ENCODE measurements around the gene TCF7L2. TPM values are rescaled to one million over a fixed set of nuclear protein-coding genes. Genes with fewer than 3 reads are reported as not detected.

The TCF7L2 gene
- polyA plus RNA-seq, 1 donor from 2014 or later: 1.7 TPM

DNA sequence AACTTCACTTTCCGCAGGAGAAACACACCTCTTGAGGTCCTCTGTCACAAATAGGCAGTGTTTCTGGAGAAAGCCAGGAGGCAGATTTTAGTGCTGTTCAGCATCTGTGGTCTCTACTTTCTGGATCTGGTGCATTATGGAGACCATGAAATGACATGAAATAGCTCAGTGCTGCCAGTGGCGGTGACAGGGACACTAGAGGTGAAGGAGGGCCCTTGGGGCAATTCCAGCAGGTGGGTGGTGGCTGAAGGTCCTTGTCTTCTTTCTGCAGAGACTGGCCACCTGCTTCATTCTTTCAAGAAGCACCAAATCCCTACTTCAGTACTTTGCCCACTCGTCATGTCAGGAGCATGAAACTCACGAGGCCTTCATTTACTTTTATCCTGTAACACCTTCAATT, 135.7 kb downstream of the TCF7L2 start (continued):
- TF ChIP-seq RAD21 (conservative IDR thresholded peaks at IDR 0.05): no peak
- no peak for TF ChIP-seq TAF1 (IDR thresholded peaks at IDR 0.05; ENCODE audit: low read depth)
- no peak for TF ChIP-seq SMC3 (conservative IDR thresholded peaks at IDR 0.05; ENCODE audit: poor library complexity)

DNA sequence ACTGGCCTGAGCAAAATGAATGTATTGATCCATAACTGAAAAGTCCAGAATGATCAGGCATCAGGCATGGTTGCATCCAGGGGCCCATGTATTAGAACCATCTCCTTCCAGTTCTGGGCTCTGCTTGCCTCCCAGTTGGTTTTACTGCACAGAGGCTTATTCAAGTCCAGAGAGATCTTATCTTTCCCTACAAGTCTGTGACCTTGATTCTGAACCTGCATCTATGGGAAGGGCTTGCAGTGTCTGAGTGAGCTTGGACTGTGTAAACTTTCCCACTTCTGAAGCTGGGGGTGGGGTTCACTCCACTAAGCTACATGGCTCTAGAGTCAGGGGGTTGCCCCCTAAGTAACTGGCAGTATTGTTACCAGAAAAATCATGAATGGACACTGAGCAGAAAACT, 136.2 kb downstream of the TCF7L2 start:
- Histone ChIP-seq H3K4me2 (ENCODE audit: low read length) (no peak overlapping the region), H3K4me3 (ENCODE audit: low read length) (no peak overlapping the region), H3K9me3 (ENCODE audit: low read length) (no peaks in the 10 kb centered on the region), H3K27ac (ENCODE audit: low read length) (no peak overlapping the region), H3K36me3 (ENCODE audit: insufficient read depth, low read length) (no peaks in the 10 kb centered on the region), H3K27me3 (ENCODE audit: insufficient read depth, low read depth, low read length) (no peaks in the 10 kb centered on the region), H3K9me2 (ENCODE audit: insufficient read depth, low read length) (no peaks in the 10 kb centered on the region), H3F3A (ENCODE audit: insufficient read depth, low read length, poor library complexity, severe bottlenecking) (no peaks in the 10 kb centered on the region), H3K79me2 (replicated peaks; ENCODE audit: insufficient read depth, low read length) (no peaks in the 10 kb centered on the region), H4K20me1 (ENCODE audit: insufficient read depth) (no peaks in the 10 kb centered on the region), H3K9ac (ENCODE audit: low read length) (no peak overlapping the region), H2AFZ (ENCODE audit: low read depth, low read length) (no peak overlapping the region)
- no peak for TF ChIP-seq RAD21 (conservative IDR thresholded peaks at IDR 0.05)
- TF ChIP-seq TAF1 (IDR thresholded peaks at IDR 0.05; ENCODE audit: low read depth): no peak
- TF ChIP-seq EP300 (conservative IDR thresholded peaks at IDR 0.05; ENCODE audit: poor library complexity, severe bottlenecking): no peak

DNA sequence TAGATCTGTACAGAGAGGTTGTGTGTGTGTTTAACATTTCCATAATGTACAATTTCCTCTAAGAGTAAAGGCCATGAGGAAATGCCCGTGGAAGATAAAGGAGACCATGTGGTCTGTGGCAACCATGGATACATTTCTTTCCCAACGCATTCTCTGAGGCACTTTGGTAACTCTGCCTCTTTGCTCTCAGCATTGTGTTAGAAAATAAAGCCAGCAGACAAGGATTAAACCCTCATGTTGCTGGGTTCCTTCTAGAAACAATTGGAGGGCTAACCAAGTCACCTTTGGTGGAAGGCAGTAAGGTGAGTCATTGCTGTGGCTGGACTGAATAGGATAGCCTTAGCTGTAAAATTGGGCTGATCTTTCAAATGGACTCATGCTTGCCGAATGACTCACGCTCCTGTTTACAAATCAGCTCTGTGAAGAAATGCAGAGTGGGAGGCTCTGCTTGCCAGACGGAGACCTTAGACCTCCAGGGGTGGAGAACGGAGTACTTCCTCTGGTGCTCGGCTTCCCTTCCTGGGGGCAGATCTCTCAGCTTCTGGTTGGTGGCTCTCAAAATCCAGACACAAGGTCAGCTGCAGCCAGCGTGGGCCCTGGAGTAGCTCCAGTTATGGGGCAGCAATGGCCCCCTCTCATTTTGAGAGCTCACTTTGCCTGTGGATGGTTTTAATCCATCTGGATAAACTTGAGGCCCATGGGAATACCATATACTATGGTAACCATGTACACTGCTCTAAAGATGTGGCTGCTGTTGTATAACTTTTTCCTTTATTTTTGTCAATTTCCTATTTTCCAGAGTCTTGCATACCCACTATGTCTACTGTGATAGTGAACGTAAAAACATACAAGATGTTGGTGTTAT, 137.3 kb downstream of the TCF7L2 start:
- Histone ChIP-seq H4K20me1 (ENCODE audit: insufficient read depth) (no peaks in the 10 kb centered on the region), H3K4me2 (ENCODE audit: low read length) (no peak overlapping the region), H3F3A (ENCODE audit: insufficient read depth, low read length, poor library complexity, severe bottlenecking) (no peaks in the 10 kb centered on the region), H3K9me2 (ENCODE audit: insufficient read depth, low read length) (no peaks in the 10 kb centered on the region), H3K9me3 (ENCODE audit: low read length) (no peaks in the 10 kb centered on the region), H2AFZ (ENCODE audit: low read depth, low read length) (no peak overlapping the region), H3K27ac (ENCODE audit: low read length) (no peak overlapping the region), H3K27me3 (ENCODE audit: insufficient read depth, low read depth, low read length) (no peaks in the 10 kb centered on the region), H3K4me3 (ENCODE audit: low read length) (no peak overlapping the region), H3K9ac (ENCODE audit: low read length) (no peak overlapping the region), H3K36me3 (ENCODE audit: insufficient read depth, low read length) (no peaks in the 10 kb centered on the region), H3K79me2 (replicated peaks; ENCODE audit: insufficient read depth, low read length) (no peaks in the 10 kb centered on the region)
- TF ChIP-seq, protein P1, sequence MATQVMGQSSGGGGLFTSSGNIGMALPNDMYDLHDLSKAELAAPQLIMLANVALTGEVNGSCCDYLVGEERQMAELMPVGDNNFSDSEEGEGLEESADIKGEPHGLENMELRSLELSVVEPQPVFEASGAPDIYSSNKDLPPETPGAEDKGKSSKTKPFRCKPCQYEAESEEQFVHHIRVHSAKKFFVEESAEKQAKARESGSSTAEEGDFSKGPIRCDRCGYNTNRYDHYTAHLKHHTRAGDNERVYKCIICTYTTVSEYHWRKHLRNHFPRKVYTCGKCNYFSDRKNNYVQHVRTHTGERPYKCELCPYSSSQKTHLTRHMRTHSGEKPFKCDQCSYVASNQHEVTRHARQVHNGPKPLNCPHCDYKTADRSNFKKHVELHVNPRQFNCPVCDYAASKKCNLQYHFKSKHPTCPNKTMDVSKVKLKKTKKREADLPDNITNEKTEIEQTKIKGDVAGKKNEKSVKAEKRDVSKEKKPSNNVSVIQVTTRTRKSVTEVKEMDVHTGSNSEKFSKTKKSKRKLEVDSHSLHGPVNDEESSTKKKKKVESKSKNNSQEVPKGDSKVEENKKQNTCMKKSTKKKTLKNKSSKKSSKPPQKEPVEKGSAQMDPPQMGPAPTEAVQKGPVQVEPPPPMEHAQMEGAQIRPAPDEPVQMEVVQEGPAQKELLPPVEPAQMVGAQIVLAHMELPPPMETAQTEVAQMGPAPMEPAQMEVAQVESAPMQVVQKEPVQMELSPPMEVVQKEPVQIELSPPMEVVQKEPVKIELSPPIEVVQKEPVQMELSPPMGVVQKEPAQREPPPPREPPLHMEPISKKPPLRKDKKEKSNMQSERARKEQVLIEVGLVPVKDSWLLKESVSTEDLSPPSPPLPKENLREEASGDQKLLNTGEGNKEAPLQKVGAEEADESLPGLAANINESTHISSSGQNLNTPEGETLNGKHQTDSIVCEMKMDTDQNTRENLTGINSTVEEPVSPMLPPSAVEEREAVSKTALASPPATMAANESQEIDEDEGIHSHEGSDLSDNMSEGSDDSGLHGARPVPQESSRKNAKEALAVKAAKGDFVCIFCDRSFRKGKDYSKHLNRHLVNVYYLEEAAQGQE (IDR thresholded peaks at IDR 0.05; ENCODE audit: borderline replicate concordance): no peak
- TF ChIP-seq, protein P2, sequence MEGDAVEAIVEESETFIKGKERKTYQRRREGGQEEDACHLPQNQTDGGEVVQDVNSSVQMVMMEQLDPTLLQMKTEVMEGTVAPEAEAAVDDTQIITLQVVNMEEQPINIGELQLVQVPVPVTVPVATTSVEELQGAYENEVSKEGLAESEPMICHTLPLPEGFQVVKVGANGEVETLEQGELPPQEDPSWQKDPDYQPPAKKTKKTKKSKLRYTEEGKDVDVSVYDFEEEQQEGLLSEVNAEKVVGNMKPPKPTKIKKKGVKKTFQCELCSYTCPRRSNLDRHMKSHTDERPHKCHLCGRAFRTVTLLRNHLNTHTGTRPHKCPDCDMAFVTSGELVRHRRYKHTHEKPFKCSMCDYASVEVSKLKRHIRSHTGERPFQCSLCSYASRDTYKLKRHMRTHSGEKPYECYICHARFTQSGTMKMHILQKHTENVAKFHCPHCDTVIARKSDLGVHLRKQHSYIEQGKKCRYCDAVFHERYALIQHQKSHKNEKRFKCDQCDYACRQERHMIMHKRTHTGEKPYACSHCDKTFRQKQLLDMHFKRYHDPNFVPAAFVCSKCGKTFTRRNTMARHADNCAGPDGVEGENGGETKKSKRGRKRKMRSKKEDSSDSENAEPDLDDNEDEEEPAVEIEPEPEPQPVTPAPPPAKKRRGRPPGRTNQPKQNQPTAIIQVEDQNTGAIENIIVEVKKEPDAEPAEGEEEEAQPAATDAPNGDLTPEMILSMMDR (IDR thresholded peaks at IDR 0.05; ENCODE audit: poor library complexity, severe bottlenecking): no peak
- no peak for TF ChIP-seq EZH2 (IDR thresholded peaks at IDR 0.05; ENCODE audit: borderline replicate concordance, insufficient read depth, low read length, poor library complexity, severe bottlenecking)
- no peak for TF ChIP-seq SMC3 (conservative IDR thresholded peaks at IDR 0.05; ENCODE audit: poor library complexity)
